Stimulated activated CD4-positive, alpha-beta T cell treated with anti-CD3 and anti-CD28 coated beads, Interleukin-1b, Interleukin-23, amount 100 ng/mL, for 4 hours (primary cell): ENCODE data around the gene HCN1.
"Not testable (repeated sequence)": the region's sequence is repeated elsewhere in the genome, so short reads cannot be mapped to it uniquely, and the experiment has no call there.

Source experiments
- DNase-seq, 2 donors: peaks; one replicate each; pipeline ENCODE4 v3.0.0-alpha.2; 2020; ENCODE audit warnings: low read depth in 2 of 2

The HCN1 gene

DNA sequence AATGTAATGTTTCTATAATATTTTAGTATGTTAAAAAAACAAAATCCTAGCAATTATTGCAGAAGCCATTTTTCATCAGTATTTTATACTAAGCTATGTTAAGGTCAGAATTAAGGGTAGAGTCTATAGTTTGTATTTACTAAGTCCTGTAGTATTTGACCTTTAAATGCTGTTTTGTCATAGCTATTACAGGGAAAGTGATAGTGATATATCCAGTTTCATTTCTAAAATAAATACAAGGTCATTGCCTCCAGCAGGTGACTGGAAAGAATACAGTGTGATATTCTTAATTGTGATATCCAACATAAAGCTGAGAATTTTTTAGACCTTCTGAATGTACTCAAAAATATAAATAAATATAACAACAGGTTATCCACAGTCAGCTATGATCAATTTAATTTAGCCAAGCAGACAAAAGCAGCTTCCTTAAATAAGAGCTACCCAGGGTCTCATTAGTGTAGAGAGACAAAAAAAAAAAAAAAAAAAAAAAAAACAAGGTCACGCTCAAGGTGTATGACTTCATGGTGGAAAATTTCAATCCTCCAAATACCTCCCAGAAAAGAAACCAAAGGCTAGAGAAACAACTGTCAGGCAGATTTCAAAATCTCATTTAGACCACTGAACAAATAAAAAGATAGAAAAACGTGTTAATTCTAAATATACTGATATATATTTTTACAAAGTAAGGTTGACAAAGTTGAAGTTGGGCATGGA, 278.7 kb downstream of the HCN1 start:
- no peak for DNase-seq

DNA sequence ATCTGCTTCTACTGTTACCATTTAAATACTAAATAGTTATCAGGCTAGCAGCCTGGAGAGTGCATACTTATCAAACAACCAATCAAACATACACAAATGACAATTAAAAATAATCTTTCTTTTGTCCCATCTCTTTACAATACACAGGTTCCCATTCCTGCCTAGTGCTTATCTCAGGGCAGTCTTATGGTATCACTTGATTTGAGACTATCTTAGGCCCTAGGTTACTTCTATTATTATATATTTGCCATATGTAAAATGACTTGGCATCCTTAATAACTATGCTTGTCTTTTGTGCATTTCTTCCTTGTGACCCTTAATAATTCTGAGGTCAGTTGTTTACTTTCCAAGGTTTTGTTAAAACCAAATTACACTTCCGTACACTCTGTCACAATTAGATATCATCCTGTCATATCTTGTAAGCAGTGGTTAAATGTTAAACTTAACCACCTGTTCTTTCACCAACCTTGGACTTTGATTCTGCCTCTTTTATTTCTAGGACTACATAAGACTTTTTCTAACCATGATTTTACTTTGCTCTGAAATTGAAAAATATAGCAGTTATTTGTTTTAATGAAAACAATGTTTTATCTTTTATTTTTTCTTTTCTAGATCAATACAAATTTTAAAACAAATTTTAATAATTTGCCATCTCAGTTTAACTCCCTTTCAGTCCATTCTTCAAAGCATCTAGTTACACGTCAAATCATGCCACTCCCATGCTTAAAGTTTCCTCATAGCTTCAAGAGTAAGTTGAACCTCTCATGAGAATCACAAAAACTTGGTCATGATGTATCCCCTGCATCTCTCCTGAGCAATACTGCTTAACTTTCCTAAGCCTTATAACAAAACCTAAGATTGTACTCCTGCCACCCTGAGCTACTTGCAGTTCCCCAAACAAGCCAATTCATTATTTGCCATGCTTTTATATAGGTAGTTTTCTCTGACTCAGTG, 281.3 kb downstream of the HCN1 start:
- no peak for DNase-seq

DNA sequence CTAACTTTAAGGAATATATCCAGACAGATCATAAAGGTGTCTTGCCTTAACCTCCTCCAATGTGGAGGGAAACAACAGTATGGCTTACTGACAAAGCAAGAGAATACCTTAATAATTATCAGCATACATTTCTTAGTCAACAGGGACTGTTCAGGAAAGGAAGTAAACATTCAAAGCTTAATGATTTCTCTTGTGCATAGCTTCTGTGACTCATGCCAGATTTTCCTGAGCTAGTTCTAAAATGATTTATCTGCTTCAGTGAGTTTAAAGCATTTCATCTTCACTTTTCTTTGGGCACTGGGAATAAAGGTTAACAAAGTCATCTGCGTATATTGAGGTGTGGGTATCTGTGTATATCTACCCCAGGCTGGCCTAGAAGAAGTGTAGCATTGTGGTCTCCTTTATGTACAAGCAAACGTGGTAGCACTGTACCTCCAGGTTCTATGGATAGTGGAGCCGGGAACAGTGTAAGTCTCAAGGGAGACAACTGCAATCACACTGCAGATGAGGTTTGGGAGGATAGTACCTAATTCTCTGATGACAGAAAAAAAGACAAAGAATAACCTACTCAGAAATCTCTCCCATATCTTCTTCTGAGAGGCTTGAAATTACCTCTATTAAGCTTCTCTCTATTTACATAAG, 284.1 kb downstream of the HCN1 start:
- DNase-seq, result no peak

DNA sequence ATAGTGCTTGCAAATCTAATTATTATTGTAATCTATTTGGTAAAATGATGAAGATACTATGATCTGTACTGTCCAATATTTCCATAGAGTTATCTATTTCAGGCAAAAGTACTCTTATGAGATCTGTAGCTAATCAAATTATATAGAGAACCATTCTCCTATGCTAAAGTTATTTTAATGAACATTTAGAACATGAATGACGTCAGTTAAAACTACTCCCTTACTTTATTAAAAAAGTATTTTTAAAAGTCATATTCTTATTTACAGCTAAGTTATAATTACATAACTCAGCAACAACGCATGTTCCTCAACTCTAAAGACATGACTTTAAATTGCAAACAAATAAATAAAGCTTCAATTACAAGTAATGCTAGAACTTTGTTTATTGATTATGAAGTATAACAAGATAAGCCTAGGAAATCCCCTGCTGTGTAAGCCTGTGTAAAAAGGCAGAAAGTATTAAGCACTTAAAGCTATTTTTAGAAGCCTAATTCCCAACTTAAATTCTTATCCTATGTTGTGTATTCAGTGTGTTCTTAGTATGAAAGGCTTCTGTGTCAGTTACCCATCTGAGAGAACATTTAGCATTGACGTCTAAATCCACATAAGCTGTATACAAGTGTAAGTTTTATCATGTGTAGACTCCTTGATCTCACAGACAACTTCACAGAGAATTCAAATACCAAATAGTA, 285.7 kb downstream of the HCN1 start:
- no peak for DNase-seq

DNA sequence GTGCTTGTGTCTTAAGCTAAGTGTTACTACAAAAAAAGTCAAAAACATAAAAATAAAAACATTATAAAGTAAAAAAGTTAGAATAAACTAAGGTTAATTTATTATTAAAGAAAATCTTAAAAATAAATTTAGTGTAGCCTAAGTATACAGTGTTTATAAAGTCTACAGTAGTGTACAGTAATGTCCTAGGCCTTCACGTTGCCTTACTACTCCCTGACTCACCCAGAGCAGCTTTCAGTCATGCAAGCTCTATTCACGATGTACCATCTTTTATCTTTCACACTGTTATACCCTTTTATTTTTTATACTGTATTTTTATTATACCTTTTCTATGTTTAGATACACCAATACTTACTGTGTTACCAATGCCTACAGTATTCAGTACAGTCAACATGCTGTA, 288.1 kb downstream of the HCN1 start:
- DNase-seq, result no peak

DNA sequence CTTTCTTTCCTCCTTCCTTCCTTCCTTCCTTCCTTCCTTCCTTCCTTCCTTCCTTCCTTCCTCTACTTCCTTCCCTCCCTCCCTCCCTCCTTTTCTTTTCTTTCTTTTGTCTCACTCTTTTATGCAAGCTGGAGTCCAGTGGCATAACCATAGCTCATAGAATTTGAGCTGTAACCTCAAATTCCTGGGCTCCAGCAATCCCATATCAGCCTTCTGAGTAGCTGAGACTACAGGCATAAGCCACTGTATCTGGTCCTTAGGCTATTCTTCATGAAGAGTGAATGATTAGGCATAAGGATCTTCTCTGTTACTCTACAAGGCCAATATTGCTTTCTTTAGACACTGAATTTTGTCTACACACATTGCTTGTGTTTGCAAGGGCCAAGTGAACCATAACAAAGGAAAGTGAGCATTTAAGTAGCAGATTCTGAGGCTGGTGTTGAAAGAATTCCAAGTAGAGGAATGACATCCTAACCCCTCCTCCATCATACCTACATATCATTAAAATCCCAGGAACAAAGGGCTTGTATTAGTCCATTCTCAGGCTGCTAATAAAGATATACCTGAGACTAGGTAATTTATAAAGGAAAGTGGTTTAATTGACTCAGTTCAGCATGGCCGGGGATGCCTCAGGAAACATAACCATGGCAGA, 293.2 kb downstream of the HCN1 start:
- no peak for DNase-seq

DNA sequence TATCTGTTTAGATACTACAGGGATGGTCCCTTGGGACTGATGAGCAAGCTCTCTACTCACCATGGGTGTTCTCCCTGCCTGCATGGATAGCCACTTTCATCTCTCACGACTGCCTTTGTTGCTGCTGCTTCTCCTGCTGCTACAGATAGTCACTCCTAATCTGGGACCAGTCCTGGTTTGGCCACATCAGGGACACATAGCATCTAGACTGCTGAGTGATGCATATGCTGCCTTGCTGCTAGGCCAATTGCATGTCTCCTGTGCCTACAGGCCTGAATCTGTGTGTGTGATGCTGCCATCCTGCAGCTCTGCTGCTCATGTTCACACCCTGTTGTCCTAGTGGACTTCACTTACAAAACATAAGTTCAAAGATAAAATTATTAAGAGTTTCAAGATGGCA, 297.1 kb downstream of the HCN1 start:
- no peak for DNase-seq

DNA sequence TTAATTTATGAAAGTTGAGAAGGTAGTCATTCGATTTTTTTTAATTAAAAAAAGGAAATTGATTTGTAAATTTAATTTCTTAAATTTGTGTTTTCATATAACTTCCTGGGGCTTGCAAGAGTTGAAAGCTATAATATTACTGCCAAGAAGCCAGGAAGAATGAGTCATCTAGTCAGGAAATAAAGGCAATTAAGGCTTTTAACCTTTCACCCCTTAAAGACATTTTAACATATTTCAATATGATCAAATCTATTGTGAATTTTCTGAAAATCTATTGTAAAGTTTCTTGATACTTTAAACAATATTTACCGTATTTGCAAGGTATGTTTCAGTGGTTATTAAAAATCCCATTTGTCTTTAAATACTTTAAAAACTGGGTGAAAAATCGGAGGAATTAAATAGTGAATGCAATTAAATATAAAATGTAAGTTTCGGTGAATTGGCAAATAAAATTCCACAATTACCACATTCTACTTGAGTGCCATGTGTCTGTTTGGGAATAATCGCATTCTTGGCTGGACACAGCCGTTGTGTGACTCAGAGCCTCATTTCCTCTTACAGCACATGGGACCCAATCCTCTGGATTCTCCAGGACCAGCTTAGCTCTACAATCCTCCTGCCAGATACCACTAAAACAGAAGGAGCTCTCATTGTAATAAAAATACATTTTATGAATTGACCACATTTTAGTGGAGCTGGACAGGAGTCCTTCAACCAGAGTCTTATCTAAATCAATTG, 310.7 kb downstream of the HCN1 start:
- DNase-seq, result no peak

DNA sequence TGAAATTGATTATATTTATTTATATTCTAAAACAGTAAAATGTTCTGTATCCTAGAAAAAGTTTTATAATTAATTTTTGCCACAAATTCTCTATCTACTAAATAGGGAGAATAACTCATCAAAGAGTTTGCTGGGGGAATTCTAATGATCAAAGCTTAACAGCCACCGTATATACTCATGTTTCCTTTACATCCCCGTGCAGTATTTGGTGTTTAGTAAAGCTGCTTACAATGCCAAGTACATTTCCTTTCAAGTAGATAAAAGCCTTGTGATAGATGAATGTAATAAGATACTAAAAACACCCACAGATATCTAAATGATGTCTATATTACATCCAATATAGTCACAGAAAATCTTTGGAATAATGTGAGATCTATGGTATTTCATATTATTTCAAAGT, 312.2 kb downstream of the HCN1 start:
- DNase-seq, result no peak

DNA sequence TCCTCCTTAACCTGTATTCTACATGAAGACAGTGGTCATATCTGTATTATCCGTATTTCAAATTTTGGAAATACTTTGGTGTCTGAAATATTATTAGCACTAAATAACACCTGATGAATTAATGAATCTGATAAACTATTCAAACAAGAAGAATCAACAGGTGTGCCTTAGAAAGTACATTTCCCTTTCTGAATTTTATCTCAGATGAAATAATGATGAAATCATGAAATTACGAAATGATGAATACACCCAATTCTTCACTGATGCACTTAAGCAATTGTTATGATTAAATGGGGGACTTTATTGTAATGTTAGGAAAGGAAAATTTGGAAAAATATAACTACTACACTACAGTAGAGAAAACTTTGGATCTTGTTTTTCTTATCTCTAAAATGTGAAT, 313.6 kb downstream of the HCN1 start:
- no peak for DNase-seq

DNA sequence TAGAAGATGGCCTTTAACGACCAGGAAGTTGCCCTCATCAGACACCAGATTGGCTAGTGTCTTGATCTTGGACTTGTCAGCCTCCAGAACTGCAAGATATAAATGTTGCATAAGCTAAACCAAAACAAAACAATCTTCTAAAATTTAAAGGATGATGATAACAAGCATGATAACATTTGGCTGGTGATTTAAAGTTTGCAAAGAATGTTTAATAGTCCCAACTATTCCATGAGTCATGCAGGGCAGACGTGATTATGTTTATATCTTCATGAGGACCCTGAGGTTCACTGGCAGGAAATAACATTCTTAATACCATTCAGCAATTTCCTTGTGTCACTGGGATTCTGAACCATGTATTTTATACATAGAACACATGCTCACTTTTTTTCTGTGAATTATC, 319.8 kb downstream of the HCN1 start:
- no peak for DNase-seq

DNA sequence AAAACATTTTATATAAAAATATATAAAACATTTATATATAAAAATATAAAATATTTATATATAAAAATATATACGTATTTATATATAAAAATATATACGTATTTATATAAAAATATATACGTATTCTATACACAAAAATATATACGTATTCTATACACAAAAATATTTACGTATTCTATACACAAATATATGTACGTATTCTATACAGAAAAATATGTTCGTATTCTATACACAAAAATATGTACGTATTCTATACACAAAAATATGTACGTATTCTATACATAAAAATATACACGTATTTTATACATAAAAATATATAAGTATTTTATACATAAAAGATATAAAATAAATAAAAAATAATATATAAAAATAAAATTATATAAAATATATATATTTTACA, 323.6 kb downstream of the HCN1 start:
- DNase-seq, result no peak

DNA sequence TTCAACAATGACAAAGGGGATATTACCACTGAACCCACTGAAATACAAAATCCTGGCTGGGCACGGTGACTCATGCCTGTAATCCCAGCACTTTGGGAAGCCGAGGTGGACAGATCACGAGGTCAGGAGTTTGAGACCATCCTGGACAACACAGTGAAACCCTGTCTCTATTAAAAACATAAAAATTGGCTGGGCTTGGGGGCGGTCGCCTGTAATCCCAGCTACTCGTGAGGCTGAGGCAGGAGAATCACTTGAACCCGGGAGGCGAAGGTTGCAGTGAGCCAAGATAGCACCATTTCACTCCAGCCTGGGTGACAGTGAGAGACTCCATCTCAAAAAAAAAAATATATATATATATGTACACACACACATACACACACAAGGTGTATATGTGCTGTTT, 324.8 kb downstream of the HCN1 start:
- not testable (repeated sequence) for DNase-seq

DNA sequence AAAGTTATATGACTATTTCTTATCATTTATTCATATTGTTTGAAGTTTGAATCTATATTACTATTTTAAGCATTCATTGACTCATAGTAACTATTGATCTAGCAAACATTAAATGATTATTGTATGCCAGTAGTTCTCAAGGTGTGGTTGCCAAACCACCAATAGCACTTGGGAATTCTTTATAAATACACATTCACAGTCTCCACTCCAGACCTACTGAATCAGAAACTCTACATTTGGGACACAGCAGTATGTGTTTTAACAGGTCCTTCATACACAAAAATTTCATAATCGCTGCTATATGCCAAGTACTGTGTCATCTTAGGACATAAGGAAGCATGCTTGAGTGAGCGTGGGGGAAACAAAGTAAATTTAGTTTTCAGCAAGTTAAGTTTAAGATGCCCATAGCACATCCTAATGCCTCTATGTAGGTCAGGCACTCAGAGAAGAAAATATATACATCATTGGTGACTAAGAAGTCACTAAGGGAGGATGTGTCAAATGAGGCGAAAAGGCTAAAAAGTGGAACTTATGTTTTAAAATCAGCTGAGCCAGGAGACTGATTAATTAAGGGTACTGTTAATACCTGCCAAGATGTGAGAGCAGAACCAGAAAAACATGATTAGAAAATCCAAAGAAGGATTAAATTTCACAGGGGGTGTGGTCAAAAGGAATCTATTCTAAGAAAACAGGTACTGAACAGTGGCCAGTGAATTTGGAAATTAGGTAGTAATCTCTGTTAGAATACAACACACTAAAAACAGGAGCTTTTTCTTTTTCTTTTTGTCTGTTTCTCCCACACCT, 340.8 kb downstream of the HCN1 start:
- DNase-seq, result no peak

DNA sequence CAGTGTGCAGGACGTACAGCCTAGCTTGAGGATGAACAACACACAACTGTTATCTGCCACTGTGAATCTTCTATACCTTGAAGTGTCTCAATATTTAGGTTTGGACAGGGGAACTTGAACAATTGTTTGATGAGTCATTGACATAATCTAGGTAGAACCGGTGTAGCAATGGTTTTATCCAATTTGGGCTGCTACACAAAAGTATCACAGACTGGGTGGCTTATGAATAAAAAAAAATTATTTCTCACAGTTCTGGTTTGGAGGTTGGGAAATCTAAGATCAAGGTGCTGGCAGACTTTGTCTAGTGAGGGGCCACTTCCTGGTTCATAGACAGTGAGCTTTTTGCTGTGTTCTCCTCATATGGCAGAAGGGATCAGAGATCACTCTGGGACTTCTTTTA, 359.7 kb downstream of the HCN1 start:
- no peak for DNase-seq

DNA sequence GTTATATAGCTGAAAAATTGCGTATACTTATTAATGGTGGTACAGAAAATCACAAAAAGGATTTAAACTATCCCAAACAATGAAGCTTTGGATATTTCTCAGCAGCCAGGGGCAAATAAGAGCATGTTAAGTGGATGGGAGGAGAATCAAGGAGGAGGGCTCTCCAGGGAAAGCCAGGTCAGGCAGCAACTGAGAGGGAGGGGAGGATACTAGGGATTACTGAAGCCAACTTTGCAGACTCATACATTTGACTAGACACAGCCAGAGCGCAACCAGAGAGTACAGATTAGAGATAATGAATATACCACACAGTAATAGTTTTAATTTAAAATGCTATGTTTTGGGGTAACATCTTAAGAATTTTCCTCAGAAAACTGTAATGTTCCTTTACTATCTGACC, 360.2 kb downstream of the HCN1 start:
- DNase-seq, result no peak

DNA sequence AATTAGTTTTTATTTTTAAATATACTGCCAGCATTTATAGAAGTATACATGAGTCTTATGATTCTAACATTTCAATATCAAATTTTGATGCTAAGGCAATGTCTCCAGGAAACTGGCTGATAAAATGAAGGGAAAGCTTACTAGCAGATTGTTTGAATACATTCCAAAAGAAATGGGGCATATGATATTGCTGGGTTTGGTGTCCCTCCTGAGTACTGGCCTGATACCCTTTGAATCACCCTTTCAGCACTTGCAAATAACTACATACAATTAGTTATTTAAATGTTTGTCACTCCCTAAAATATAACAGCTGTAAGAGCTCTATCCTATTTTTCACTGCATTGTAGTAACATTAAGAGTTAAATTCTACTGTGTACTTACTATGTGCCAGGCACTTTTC, 360.8 kb downstream of the HCN1 start:
- no peak for DNase-seq

DNA sequence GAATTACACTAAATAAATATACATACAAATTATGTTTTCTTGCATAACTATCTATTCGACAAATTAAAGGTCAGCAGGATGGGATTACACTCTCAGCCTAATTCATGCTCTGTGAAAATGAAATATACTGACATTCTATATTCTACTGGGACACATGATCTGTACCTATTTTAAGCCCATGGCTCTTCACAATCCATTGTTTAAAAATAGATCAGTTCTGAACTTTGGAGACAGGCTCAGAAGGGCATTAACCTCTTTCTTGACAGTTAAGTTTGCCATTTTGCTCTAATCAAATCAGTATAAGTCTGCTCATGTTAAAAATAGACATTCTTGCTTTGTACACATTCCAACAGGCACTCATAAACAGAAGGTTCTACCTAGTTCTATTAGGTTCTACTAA, 361.2 kb downstream of the HCN1 start:
- no peak for DNase-seq

DNA sequence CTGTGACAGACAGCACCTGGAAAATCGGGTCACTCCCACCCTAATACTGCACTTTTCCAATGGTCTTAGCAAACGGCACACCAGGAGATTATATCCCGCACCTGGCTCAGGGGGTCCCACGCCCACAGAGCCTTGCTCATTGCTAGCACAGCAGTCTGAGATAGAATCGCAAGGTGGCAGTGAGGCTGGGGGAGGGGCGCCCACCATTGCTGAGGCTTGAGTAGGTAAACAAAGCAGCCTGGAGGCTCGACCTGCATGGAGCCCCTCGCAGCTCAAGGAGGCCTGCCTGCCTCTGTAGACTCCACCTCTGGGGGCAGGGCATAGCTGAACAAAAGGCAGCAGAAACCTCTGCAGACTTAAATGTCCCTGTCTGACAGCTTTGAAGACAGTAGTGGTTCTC, 383.6 kb downstream of the HCN1 start:
- DNase-seq, result not testable (repeated sequence)

DNA sequence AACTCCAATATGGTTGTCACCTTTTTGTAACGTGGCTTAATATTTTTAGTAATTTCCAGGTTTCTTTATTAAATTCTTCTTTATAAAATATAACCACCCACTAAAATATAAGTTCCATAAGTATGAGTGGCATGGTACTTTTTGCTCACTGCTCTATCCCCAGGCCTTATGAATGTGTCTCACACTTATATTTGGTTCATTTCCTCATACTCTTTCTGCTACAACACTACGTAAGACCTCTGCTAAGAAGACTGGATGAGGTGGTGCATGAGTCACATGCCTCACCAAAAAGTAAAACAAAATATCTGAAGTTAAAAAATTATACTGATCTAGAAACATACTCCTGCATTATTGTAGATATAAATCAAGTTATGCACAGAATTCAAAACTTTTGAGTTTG, 400.9 kb downstream of the HCN1 start:
- DNase-seq, result no peak
